GM12873 (cell line): ENCODE results near the gene GRIN2C.
A peak's percentile ranks its signal among the peaks of the same experiment; 100 is the strongest.

Source experiments
- CTCF ChIP-seq: IDR thresholded peaks from 2 replicates; pipeline ENCODE4 v1.5.1; 2012; ENCODE audit warnings: low read depth, mild to moderate bottlenecking, moderate library complexity, low read length, control low read depth; ENCODE audit not compliant: insufficient read depth; ENCODE audit errors: missing control alignments

GRIN2C gene

GRCh38 chr17:74816905-74817620 lies 42.6 kb downstream of the GRIN2C start:
- TF ChIP-seq CTCF = no peak

DNA sequence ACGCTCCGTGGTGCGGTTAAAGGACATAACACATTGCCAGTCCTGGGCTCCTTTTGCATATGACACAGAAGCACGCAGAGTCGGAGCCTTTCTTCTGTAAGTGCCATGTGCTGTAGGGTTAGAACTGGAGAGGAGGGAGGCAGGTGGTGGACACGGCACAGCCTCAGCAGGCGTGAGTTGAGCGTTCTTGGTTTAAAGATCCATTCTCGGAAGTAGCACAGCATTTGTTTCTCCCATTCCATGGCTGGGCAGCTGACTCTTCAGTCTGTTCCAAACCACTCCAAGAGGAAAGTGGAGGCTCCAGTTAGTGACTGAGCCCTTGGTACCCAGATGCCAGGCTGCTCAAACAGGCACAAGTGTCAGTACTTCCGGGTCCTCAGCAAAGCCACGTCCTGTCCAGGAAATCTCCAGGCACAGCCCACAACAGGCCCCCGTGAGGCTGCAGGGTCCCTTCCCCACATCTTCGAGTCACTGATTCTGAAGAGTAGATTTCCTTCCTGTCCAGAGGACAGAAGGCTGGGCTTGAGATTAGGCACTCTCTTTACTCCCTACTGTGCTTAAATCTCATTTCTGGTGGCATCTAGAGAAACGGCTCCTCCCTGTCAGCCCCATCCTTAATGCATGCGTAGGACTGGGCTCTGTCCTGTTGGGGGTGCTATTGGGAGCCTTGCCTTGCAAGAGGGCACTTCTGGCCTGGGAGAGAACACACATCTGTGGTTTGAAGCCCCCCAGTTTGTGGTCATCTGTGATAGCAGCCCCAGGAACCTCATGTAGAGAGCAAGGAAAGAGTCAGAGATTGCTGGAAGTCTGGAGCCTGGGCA lies 43.9 kb downstream of the GRIN2C start:
- peak; percentile 38 for TF ChIP-seq CTCF

GRCh38 chr17:74815067-74815466 lies 44.6 kb downstream of the GRIN2C start:
- TF ChIP-seq CTCF = no peak

- TF ChIP-seq CTCF = peak; percentile 26
These were observed 45.2 kb downstream of the GRIN2C start for GRCh38 chr17:74814453-74814852.

GRCh38 chr17:74812109-74813009 lies 47.3 kb downstream of the GRIN2C start:
- TF ChIP-seq CTCF = no peak

GRCh38 chr17:74810699-74811485 lies 48.8 kb downstream of the GRIN2C start:
- TF ChIP-seq CTCF = no peak
